Spleen (tissue), 11 donors: ENCODE results near the gene EBF4. TPM values are rescaled to one million over a fixed set of nuclear protein-coding genes. Genes with fewer than 3 reads are reported as not detected.

ENCODE experiments used
- DNase-seq: peaks from one replicate; pipeline ENCODE4 v3.0.0-alpha.2; 2020
- H3K27ac ChIP-seq, 8 donors: fragments of 200-600 bp; sonication (generic) in 7 of 8; 1 replicate in 4 of 8; 2 replicates in 4 of 8; pipeline versions ENCODE4 v1.5.0 to v1.8.0; 2016 to 2021; ENCODE audit warnings: inconsistent platforms in 4 of 8, mild to moderate bottlenecking in 4 of 8, moderate library complexity in 1 of 8
- H3K27me3 ChIP-seq, 7 donors: fragments of 200-600 bp; sonication (generic) in 6 of 7; replicated peaks in 1 of 7; 1 replicate in 4 of 7; 2 replicates in 3 of 7; pipeline versions ENCODE4 v1.5.0 to v1.8.0; 2016 to 2021; ENCODE audit warnings: inconsistent platforms in 3 of 7, mild to moderate bottlenecking in 1 of 7
- H3K36me3 ChIP-seq, 6 donors: fragments of 200-600 bp; sonication (generic) in 5 of 6; 1 replicate in 4 of 6; 2 replicates in 2 of 6; pipeline versions ENCODE4 v1.5.0 to v1.8.0; 2016 to 2021; ENCODE audit warnings: inconsistent platforms in 2 of 6
- H3K4me1 ChIP-seq, 6 donors: fragments of 200-600 bp; sonication (generic) in 5 of 6; 1 replicate in 3 of 6; 2 replicates in 3 of 6; pipeline versions ENCODE4 v1.5.0 to v1.8.0; 2016 to 2021; ENCODE audit warnings: inconsistent platforms in 3 of 6
- H3K4me3 ChIP-seq, 8 donors: fragments of 200-600 bp; sonication (generic) in 7 of 8; 1 replicate in 4 of 8; 2 replicates in 4 of 8; pipeline versions ENCODE4 v1.5.0 to v1.8.0; 2016 to 2021; ENCODE audit warnings: inconsistent platforms in 4 of 8, mild to moderate bottlenecking in 4 of 8, moderate library complexity in 2 of 8
- H3K9me3 ChIP-seq, 8 donors: fragments of 200-600 bp; sonication (generic) in 7 of 8; 1 replicate in 4 of 8; 2 replicates in 4 of 8; pipeline versions ENCODE4 v1.5.0 to v1.8.0; 2016 to 2021; ENCODE audit warnings: inconsistent platforms in 4 of 8
- CTCF ChIP-seq, 11 experiments: fragments of 200-600 bp in 7 of 11; fragments of 450-650 bp in 4 of 11; sonication (generic) in 4 of 11; IDR thresholded peaks in 8 of 11; conservative IDR thresholded peaks in 3 of 11; 1 replicate in 7 of 11; 2 replicates in 4 of 11; pipeline versions ENCODE4 v1.4.0 to v1.8.0; 2016 to 2021; ENCODE audit warnings: antibody characterized with exemption in 11 of 11, inconsistent platforms in 4 of 11, mild to moderate bottlenecking in 1 of 11
- POLR2A ChIP-seq, 3 donors: fragments of 450-650 bp; IDR thresholded peaks; one replicate each; pipeline ENCODE4 v1.5.1; 2017; ENCODE audit warnings: antibody characterized with exemption in 3 of 3, mild to moderate bottlenecking in 1 of 3
- POLR2AphosphoS5 ChIP-seq, 3 donors: sonication (generic); formaldehyde crosslinking; IDR thresholded peaks; one replicate each; pipeline ENCODE4 v1.5.1; 2017; ENCODE audit warnings: antibody characterized with exemption in 3 of 3
- WGBS, 5 donors: extraction: QIAGEN DNeasy Blood & Tissue Kit in 3 of 5; methylation state at CpG; one replicate each; pipeline versions ENCODE4 v1.1.5 to v1.1.7; 2013 to 2018; 5-methylcytosine and 5-hydroxymethylcytosine counted together
- intact Hi-C: fragments of 100-400 bp; cut with DNase I; formaldehyde crosslinking; loops from one replicate; pipeline ENCODE4 v1.15.0; 2023; ENCODE audit warnings: low total_unique reads
- polyA plus RNA-seq, 3 donors: library from polyadenylated mRNA; stranded (reverse); fragments of 200-250 nt; gene quantifications; one replicate each; pipeline ENCODE4 v1.2.1, GENCODE V29; 2013
- total RNA-seq, 7 donors: library from RNA; depleted of rRNA in 3 of 7; stranded (reverse); fragments of >200 nt in 3 of 7; fragmentation: NEBNext Ultra II Directional in 4 of 7; extraction: Animal tissue kit (Norgen Biotek cat#: 25700) in 4 of 7; gene quantifications; one replicate each; pipeline versions ENCODE4 v1.1.0 to v1.2.1, GENCODE V29; 2016 to 2021
- donor health status: healthy with polysubstance abuse.
- donor health status: DM: no; HTN: no; CAD: no; lungs with moderate emphysema.
- donor health status: DM: no; HTN: no; CAD: no.
- donor health status: Bipolar disorder and iron deficiency.
- donor health status: healthy.
- donor health status: DM: no; HTN: no; CAD: no.
- donor health status: DM: yes; HTN: yes; CAD: no.

Gene EBF4
- total and polyA plus RNA-seq, 10 donors = 2.5 to 19.2 (median 6.4) TPM

GRCh38 chr20:2748551-2749342, 56.2 kb downstream of the EBF4 start:
- Histone ChIP-seq H3K4me3 (no peak overlapping the region), H3K36me3 (no peaks in the 10 kb centered on the region), H3K9me3 (no peaks in the 10 kb centered on the region), H3K27ac (no peak overlapping the region), H3K27me3 (peaks cover 0 to 56% (median 19%) of the 10 kb centered on the region in 7 donors), H3K4me1 (peaks cover 13 to 52% (median 35%) of the 10 kb centered on the region in 6 donors)
- intact Hi-C loops = no loop called here
- TF ChIP-seq POLR2A (IDR thresholded peaks at IDR 0.05) (no peak), CTCF (IDR thresholded peaks at IDR 0.05 in 8 of 11, conservative IDR thresholded peaks at IDR 0.05 in 3 of 11) (no peak), POLR2AphosphoS5 (IDR thresholded peaks at IDR 0.05) (no peak)
- WGBS, 5 donors = 56 to 74% (median 64%) methylated on average over 10 of the region's 10 CpGs
- peak; percentile 59 for DNase-seq

- peak; percentile 72 for DNase-seq
- no peak for TF ChIP-seq CTCF (IDR thresholded peaks at IDR 0.05 in 8 of 11, conservative IDR thresholded peaks at IDR 0.05 in 3 of 11)
- TF ChIP-seq POLR2A (IDR thresholded peaks at IDR 0.05) = no peak
- TF ChIP-seq POLR2AphosphoS5 (IDR thresholded peaks at IDR 0.05) = no peak
- intact Hi-C loops = no loop called here
- 39 to 52% (median 47%) methylated on average over 27 to 49 of the region's 49 CpGs for WGBS, 5 donors
- Histone ChIP-seq H3K9me3 (no peaks in the 10 kb centered on the region), H3K4me1 (peaks cover 13 to 52% (median 35%) of the 10 kb centered on the region in 6 donors), H3K36me3 (no peaks in the 10 kb centered on the region), H3K27me3 (peaks cover 0 to 63% (median 26%) of the 10 kb centered on the region in 7 donors), H3K27ac (no peak overlapping the region), H3K4me3 (no peak overlapping the region)
Observed at GRCh38 chr20:2749343-2749950, 56.9 kb downstream of the EBF4 start.

- TF ChIP-seq POLR2AphosphoS5 (IDR thresholded peaks at IDR 0.05) (no peak), POLR2A (IDR thresholded peaks at IDR 0.05) (no peak), CTCF (IDR thresholded peaks at IDR 0.05 in 8 of 11, conservative IDR thresholded peaks at IDR 0.05 in 3 of 11) (no peak)
- no peak for DNase-seq
- no peak overlapping the region for H3K27ac ChIP-seq
- peaks cover 13 to 52% (median 35%) of the 10 kb centered on the region in 6 donors for H3K4me1 ChIP-seq
- no peaks in the 10 kb centered on the region for H3K9me3 ChIP-seq
- 22 to 42% (median 27%) methylated on average over 30 of the region's 30 CpGs for WGBS, 5 donors
- H3K4me3 ChIP-seq = no peak overlapping the region
- H3K27me3 ChIP-seq = peaks cover 0 to 69% (median 28%) of the 10 kb centered on the region in 7 donors
- no peaks in the 10 kb centered on the region for H3K36me3 ChIP-seq
- intact Hi-C loops = no loop called here
Observed at GRCh38 chr20:2749951-2750490, 57.4 kb downstream of the EBF4 start.
